ENCODE measurements around the gene GSN.

Gene GSN

DNA sequence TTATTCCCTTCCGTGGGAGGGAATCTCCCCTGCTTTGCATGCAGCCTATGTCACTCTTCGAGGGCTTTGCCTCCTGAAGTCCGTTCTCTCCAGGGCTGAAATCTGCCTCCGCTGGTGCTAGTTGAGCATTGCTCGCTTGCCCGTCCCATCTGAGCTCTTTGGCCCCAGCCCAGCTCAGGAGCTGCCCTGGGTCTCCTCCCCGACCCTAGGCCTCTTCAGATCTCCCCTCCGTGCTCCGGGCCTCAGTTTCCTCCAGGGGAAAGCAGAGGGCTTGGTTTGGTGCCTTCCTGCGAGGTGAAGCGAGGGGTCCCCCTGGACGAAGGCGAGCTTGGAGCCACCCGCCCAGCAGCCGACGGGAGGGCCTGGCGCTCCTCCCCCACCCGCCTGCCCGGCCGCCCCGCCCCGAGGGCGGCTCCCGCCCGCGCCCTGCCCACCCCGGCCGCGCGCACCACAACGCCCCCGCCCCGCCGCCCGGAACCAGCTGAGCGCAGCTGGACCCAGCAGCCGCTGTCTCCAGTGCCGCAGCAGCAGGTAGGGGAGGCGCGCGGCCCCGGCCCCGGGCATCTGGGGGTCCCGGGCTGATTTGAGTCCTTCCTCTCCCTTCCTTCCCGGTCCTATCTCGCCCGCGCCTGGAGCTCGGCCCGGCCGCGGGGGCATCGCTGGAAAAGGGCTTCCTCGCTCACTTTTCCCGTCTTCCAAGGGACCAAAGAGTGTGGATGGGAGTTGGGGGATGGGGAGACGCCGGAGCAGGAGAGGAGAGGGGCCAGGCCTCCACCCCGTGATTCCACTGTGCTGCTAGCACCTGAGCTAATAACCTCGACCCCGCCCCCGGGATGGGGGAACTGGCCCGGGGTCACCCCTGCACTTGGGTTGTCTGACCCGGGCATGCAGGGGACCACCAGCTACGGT lies at the start of gene GSN:
Gene GSN, plus strand, starts transcription at position 474 of the 909 bp plus-strand sequence. CDS start 33,810 bp downstream, outside the sequence.
- TF ChIP-seq, protein P1, sequence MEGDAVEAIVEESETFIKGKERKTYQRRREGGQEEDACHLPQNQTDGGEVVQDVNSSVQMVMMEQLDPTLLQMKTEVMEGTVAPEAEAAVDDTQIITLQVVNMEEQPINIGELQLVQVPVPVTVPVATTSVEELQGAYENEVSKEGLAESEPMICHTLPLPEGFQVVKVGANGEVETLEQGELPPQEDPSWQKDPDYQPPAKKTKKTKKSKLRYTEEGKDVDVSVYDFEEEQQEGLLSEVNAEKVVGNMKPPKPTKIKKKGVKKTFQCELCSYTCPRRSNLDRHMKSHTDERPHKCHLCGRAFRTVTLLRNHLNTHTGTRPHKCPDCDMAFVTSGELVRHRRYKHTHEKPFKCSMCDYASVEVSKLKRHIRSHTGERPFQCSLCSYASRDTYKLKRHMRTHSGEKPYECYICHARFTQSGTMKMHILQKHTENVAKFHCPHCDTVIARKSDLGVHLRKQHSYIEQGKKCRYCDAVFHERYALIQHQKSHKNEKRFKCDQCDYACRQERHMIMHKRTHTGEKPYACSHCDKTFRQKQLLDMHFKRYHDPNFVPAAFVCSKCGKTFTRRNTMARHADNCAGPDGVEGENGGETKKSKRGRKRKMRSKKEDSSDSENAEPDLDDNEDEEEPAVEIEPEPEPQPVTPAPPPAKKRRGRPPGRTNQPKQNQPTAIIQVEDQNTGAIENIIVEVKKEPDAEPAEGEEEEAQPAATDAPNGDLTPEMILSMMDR (IDR thresholded peaks at IDR 0.05; ENCODE audit: insufficient read depth, low read length, poor library complexity, severe bottlenecking), result no peak
- Histone ChIP-seq H3K36me3 (ENCODE audit: control insufficient read depth, insufficient read depth, low read length) (no peaks in the 10 kb centered on the region), H3K4me3 (replicated peaks; ENCODE audit: low read depth, low read length) (peak within 1 kb of the TSS; percentile 58), H3K27me3 (replicated peaks; ENCODE audit: control insufficient read depth, insufficient read depth, low read length) (no peaks in the 10 kb centered on the region)
- peak; percentile 59 for DNase-seq (ENCODE audit: extremely low read depth, insufficient read length)

DNA sequence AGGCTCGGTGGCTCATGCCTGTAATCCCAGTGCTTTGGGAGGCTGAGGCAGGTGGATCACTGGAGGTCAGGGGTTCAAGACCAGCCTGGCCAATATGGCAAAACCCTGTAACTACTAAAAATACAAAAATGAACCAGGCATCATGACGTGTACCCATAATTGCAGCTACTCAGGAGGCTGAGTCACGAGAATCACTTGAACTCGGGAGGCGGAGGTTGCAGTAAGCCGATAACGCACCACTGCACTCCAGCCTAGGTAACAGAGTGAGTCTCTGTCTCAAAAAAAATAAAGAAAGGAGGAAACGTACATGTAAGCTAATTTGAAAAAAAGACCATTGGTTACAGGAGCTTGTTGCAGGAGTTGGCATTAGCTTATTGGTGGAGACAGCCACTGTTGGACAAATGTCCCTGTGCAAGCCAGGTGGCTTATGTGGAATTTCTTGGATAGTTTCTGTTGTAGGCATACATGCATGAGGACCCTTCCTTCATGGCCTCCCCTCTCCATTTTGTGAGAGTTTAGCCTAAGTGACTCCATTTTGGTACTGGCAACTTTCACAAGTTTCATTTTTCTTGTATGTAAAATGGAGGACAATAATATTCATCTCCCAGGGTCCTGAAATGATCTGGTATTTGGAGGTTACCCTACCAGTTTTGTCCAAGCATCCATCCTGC lies 49.5 kb upstream of the GSN start:
- Histone ChIP-seq H3K4me3 (replicated peaks; ENCODE audit: low read depth, low read length) (no peak overlapping the region), H3K36me3 (ENCODE audit: control insufficient read depth, insufficient read depth, low read length) (no peaks in the 10 kb centered on the region), H3K27me3 (replicated peaks; ENCODE audit: control insufficient read depth, insufficient read depth, low read length) (no peaks in the 10 kb centered on the region)
- TF ChIP-seq, protein P1 (IDR thresholded peaks at IDR 0.05; ENCODE audit: insufficient read depth, low read length, poor library complexity, severe bottlenecking), result no peak
- DNase-seq (ENCODE audit: extremely low read depth, insufficient read length), result no peak

DNA sequence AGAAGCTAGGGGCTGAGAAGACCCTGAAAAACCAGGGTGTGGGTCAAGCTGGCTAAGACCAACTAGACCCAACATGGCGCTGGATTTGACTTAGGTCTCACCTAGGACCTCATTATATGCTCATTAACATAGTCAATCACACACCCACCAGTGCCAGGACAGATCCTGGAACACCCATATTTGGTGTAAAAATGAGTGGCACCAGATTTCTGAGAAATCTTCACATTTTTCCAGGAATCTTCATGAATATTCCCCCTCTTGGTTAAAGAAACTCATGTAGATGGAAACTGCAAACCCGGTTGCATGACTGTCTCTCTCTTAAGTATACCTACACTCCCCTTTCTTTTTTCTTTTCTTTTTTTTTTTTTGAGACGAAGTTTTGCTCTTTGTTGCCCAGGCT lies 48.4 kb upstream of the GSN start:
- Histone ChIP-seq H3K4me3 (replicated peaks; ENCODE audit: low read depth, low read length) (no peak overlapping the region), H3K36me3 (ENCODE audit: control insufficient read depth, insufficient read depth, low read length) (no peaks in the 10 kb centered on the region), H3K27me3 (replicated peaks; ENCODE audit: control insufficient read depth, insufficient read depth, low read length) (no peaks in the 10 kb centered on the region)
- TF ChIP-seq, protein P1 (IDR thresholded peaks at IDR 0.05; ENCODE audit: insufficient read depth, low read length, poor library complexity, severe bottlenecking), result no peak
- DNase-seq (ENCODE audit: extremely low read depth, insufficient read length), result no peak

DNA sequence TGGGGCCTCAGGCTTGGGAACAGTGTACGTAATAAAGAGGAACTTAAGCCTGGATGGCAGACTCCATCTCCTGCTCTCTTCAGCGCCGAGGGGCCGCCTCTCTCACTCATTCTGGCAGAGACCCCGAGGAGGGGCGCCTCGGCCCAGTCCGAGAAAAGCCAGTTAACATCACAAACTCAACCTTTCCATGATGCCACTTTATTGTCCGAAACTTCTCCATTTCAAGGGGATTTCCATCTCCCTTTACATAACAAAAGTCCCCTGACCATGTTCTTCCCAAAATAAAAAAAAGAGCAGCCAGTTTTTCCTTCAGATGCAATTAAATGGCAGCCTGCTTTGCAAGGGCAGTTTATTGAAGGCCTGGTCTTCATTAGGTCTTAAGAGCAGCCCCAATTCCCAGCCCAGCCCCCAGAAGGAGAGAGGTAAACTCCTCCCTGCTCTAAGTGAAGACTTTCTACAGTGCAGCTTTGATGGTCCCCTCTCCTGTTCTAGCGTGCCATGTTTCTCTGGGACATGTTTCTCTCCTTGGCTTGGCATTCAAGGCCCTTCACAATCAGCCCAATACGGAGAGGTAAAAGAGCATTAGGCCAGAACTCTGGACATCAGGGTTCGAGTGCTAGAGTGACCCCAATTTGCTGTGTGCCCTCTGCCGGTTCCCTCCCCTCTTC lies 46.8 kb upstream of the GSN start:
- TF ChIP-seq, protein P1 (IDR thresholded peaks at IDR 0.05; ENCODE audit: insufficient read depth, low read length, poor library complexity, severe bottlenecking), result no peak
- H3K27me3 ChIP-seq (replicated peaks; ENCODE audit: control insufficient read depth, insufficient read depth, low read length), result no peaks in the 10 kb centered on the region
- H3K36me3 ChIP-seq (ENCODE audit: control insufficient read depth, insufficient read depth, low read length), result no peaks in the 10 kb centered on the region
- no peak for DNase-seq (ENCODE audit: extremely low read depth, insufficient read length)
- H3K4me3 ChIP-seq (replicated peaks; ENCODE audit: low read depth, low read length), result no peak overlapping the region

DNA sequence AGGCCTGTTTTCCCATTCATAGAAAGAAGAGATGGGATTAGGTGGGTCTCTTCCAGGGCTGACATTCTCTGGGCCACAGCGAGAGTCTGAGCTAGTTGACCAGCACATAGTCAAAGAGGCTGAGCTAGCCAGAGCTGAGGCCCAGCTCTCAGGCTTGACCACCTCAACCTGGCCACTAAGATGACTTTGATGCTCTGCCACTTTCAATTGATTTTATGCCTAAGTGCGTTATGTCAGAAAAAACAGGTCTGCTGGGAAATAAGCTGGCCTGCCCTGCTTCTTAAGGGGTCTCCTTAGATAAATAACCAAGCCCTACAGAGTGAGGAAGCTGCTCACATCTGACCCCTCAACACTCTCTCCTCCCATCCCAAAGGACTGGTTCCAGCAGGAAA lies 46.3 kb upstream of the GSN start:
- TF ChIP-seq, protein P1 (IDR thresholded peaks at IDR 0.05; ENCODE audit: insufficient read depth, low read length, poor library complexity, severe bottlenecking), result no peak
- H3K27me3 ChIP-seq (replicated peaks; ENCODE audit: control insufficient read depth, insufficient read depth, low read length), result no peaks in the 10 kb centered on the region
- no peak for DNase-seq (ENCODE audit: extremely low read depth, insufficient read length)
- H3K4me3 ChIP-seq (replicated peaks; ENCODE audit: low read depth, low read length), result no peak overlapping the region
- no peaks in the 10 kb centered on the region for H3K36me3 ChIP-seq (ENCODE audit: control insufficient read depth, insufficient read depth, low read length)
